K562 (cell line): ENCODE results near the gene INCA1. TPM values are rescaled to one million over a fixed set of nuclear protein-coding genes. Genes with fewer than 3 reads are reported as not detected.

Experiments
- ATAC-seq: fragments of 200-7000 bp; cut with Tn5 transposase; 3 replicates; pipeline ENCODE4 v1.9.1; 2020; ENCODE audit warnings: moderate library complexity
- BruUV-seq: library from RNA; stranded (reverse); fragments of 400-500 nt; replicated peaks from 2 replicates; lab custom pipeline; 2021; lab: Mats Ljungman, UMichigan
- CTCF ChIA-PET: fragments of 300-600 bp; formaldehyde crosslinking; extraction: SDS; loops from one replicate; lab custom pipeline; 2021; ENCODE audit warnings: low intra/inter-chr PET ratio; lab: Yijun Ruan, JAX
- POLR2A ChIA-PET: fragments of 300-600, 350-650 bp; sonication (Branson Sonifier 250); formaldehyde crosslinking; extraction: SDS; loops from one replicate; lab custom pipeline; 2021; ENCODE audit warnings: antibody characterized with exemption, inconsistent platforms; lab: Yijun Ruan, JAX
- DNase-seq, 4 experiments: peaks; one replicate each; pipeline versions ENCODE4 v3.0.0 to v3.0.0-alpha.2; 2011 to 2018; ENCODE audit warnings: low spot score in 3 of 4, mixed read lengths in 3 of 4; ENCODE audit errors: extremely low read depth in 1 of 4
- FAIRE-seq: peaks from 2 replicates; lab custom pipeline; 2011; peaks lifted over from hg19 to GRCh38; lab: Jason Lieb, UNC
- H2AFZ ChIP-seq: 2 replicates; pipeline ENCODE4 v1.6.0; 2011; ENCODE audit warnings: low read depth, low read length, control low read depth, inconsistent platforms
- H3K27ac ChIP-seq: fragments of 200-600 bp; 3 replicates; pipeline ENCODE4 v1.8.0; 2011; ENCODE audit warnings: low read depth, mild to moderate bottlenecking, control low read depth, inconsistent platforms, low read length, moderate library complexity, mixed read lengths; ENCODE audit errors: extremely low read depth
- H3K27me3 ChIP-seq, 2 experiments: fragments of 300-600 bp in 1 of 2; 2 replicates in 1 of 2; 3 replicates in 1 of 2; pipeline versions ENCODE4 v1.6.0 to v1.8.0; 2011; ENCODE audit warnings: inconsistent platforms in 2 of 2, low read length in 2 of 2, mild to moderate bottlenecking in 1 of 2, mixed read lengths in 1 of 2, moderate library complexity in 1 of 2; ENCODE audit not compliant: control insufficient read depth in 2 of 2, insufficient read depth in 2 of 2
- H3K36me3 ChIP-seq: fragments of 300-600 bp; 3 replicates; pipeline ENCODE4 v1.8.0; 2011; ENCODE audit warnings: mild to moderate bottlenecking, low read length, inconsistent platforms; ENCODE audit not compliant: control insufficient read depth, insufficient read depth
- H3K4me1 ChIP-seq, 2 experiments: fragments of 200-600 bp in 1 of 2; replicated peaks in 1 of 2; 2 replicates in 1 of 2; 3 replicates in 1 of 2; pipeline versions ENCODE4 v1.5.1 to v1.8.0; 2011; ENCODE audit warnings: inconsistent platforms in 2 of 2, low read length in 2 of 2, mild to moderate bottlenecking in 1 of 2, mixed read lengths in 1 of 2, moderate library complexity in 1 of 2; ENCODE audit not compliant: control insufficient read depth in 2 of 2, insufficient read depth in 2 of 2
- H3K4me2 ChIP-seq: 2 replicates; pipeline ENCODE4 v1.6.1; 2011; ENCODE audit warnings: low read length, control low read depth, inconsistent platforms, mixed read lengths; ENCODE audit not compliant: insufficient read depth
- H3K4me3 ChIP-seq: fragments of 200-600 bp; sonication (generic), shearing (Covaris generic); 2 replicates; pipeline ENCODE4 v1.5.1; 2016; ENCODE audit warnings: control low read depth, inconsistent platforms
- H3K79me2 ChIP-seq: fragments of 200-600 bp; 3 replicates; pipeline ENCODE4 v1.8.0; 2011; ENCODE audit warnings: low read length, inconsistent platforms; ENCODE audit not compliant: control insufficient read depth, insufficient read depth
- H3K9ac ChIP-seq, 2 experiments: 2 replicates each; pipeline versions ENCODE4 v1.6.0 to v1.6.1; 2011; ENCODE audit warnings: low read depth in 2 of 2, low read length in 2 of 2, control low read depth in 1 of 2, inconsistent platforms in 1 of 2, mild to moderate bottlenecking in 1 of 2, mixed read lengths in 1 of 2; ENCODE audit not compliant: insufficient read depth in 1 of 2
- H3K9me1 ChIP-seq: one replicate; pipeline ENCODE4 v1.6.0; 2011; ENCODE audit warnings: inconsistent platforms, mild to moderate bottlenecking, low read length, moderate library complexity; ENCODE audit not compliant: control insufficient read depth, insufficient read depth
- H3K9me3 ChIP-seq: replicated peaks from 2 replicates; pipeline ENCODE4 v1.5.1; 2011; ENCODE audit warnings: low read depth, low read length, inconsistent platforms; ENCODE audit not compliant: control insufficient read depth, insufficient read depth
- H4K20me1 ChIP-seq: replicated peaks from 2 replicates; pipeline ENCODE4 v1.6.1; 2011; ENCODE audit warnings: low read length, inconsistent platforms, mixed read lengths; ENCODE audit not compliant: control insufficient read depth, insufficient read depth
- EP300 ChIP-seq: IDR thresholded peaks from 2 replicates; pipeline ENCODE4 v1.6.1; 2012; ENCODE audit warnings: low read length, improper control_type of control experiment
- FUS ChIP-seq: fragments of 200-400 bp; formaldehyde crosslinking; optimal IDR thresholded peaks from 2 replicates; pipeline ENCODE3; 2017; ENCODE audit warnings: low read depth, low read length
- GATAD2A ChIP-seq: fragments of 450-650 bp; IDR thresholded peaks from 2 replicates; pipeline ENCODE4 v1.6.1; 2017
- PCBP2 ChIP-seq: fragments of 200-400 bp; formaldehyde crosslinking; IDR thresholded peaks from 2 replicates; pipeline ENCODE4 v1.6.1; 2018; ENCODE audit warnings: low read length, low read depth, mild to moderate bottlenecking, moderate library complexity; ENCODE audit not compliant: poor library complexity, severe bottlenecking
- RNF2 ChIP-seq: sonication (generic); IDR thresholded peaks from 2 replicates; pipeline ENCODE4 v1.6.1; 2016
- RREB1 ChIP-seq: fragments of 250-450 bp; sonication (Bioruptor Pico); IDR thresholded peaks from 2 replicates; pipeline ENCODE4 v1.4.0; 2020
- SMAD2 ChIP-seq: fragments of 150-350 bp; IDR thresholded peaks from 2 replicates; pipeline ENCODE4 v1.6.1; 2014; ENCODE audit warnings: low read depth, mild to moderate bottlenecking, low read length
- TAF1 ChIP-seq: IDR thresholded peaks from 2 replicates; pipeline ENCODE4 v1.6.1; 2011; ENCODE audit warnings: mild to moderate bottlenecking, low read length, moderate library complexity; ENCODE audit not compliant: insufficient read depth, control insufficient read depth, severe bottlenecking; ENCODE audit errors: extremely low read depth
- XRCC5 ChIP-seq: fragments of 200-400 bp; formaldehyde crosslinking; IDR thresholded peaks from 2 replicates; pipeline ENCODE4 v1.6.1; 2017; ENCODE audit warnings: low read depth, mild to moderate bottlenecking, low read length
- ZBTB7A ChIP-seq: IDR thresholded peaks from 2 replicates; pipeline ENCODE4 v1.6.1; 2011; ENCODE audit warnings: low read depth, mild to moderate bottlenecking, low read length, moderate library complexity, borderline replicate concordance; ENCODE audit not compliant: control insufficient read depth
- ZNF212 ChIP-seq: fragments of 450-650 bp; formaldehyde crosslinking; IDR thresholded peaks from 2 replicates; pipeline ENCODE4 v1.4.0; 2020; ENCODE audit warnings: mild to moderate bottlenecking
- ZNF23 ChIP-seq: fragments of 250-450 bp; sonication (Bioruptor Pico); IDR thresholded peaks from 2 replicates; pipeline ENCODE4 v1.4.0; 2020; ENCODE audit warnings: mild to moderate bottlenecking
- WGBS: fragments of 100-300 bp; shearing (Covaris generic); methylation state at CpG from one replicate; pipeline ENCODE4 v1.1.6; 2016; ENCODE audit warnings: low coverage, mixed read lengths; ENCODE audit not compliant: insufficient coverage; ENCODE audit errors: missing lambda C conversion rate; 5-methylcytosine and 5-hydroxymethylcytosine counted together
- in situ Hi-C: fragments of 300-500 bp; cut with MboI; formaldehyde crosslinking; loops from 4 replicates; pipeline ENCODE4 v1.15.0; 2018; ENCODE audit warnings: inconsistent platforms, mixed read lengths
- intact Hi-C: fragments of 100-400 bp; cut with micrococcal nuclease; formaldehyde crosslinking; loops from 2 replicates; pipeline ENCODE4 v1.14.2; 2022
- polyA plus RNA-seq, 8 experiments: library from polyadenylated mRNA; depleted of rRNA in 4 of 8; stranded (reverse) in 5 of 8; unstranded in 3 of 8; fragments of >200 nt; fragmentation: Nextera tagmentation in 2 of 8; fragmentation: Illumina TruSeq in 1 of 8; extraction: Ambion mirVana in 2 of 8; extraction: Trizol in 1 of 8; gene quantifications; 2 replicates each; pipeline versions ENCODE4 v1.2.1 to v1.2.3, GENCODE V29; 2011 to 2014; ENCODE audit warnings: inconsistent platforms in 1 of 8, missing spikeins in 1 of 8
- total RNA-seq, 7 experiments: library from RNA; depleted of rRNA in 6 of 7; stranded (reverse); fragments of >200 nt in 6 of 7; fragmentation: Illumina TruSeq in 2 of 7; extraction: Trizol in 2 of 7; gene quantifications; 2 replicates each; pipeline versions ENCODE4 v1.2.1 to v1.2.3, GENCODE V29; 2011 to 2021; ENCODE audit warnings: low replicate concordance in 1 of 7
- TF ChIP-seq, protein P1 (sequence below), 2 experiments: fragments of 450-650 bp; conservative IDR thresholded peaks; 2 replicates each; pipeline ENCODE4 v1.6.1; 2017; ENCODE audit warnings: mild to moderate bottlenecking in 2 of 2, moderate library complexity in 2 of 2

The INCA1 gene
- total and polyA plus RNA-seq, 9 of the 15 experiments (the other 6 are each of a cell fraction or from before 2014, with no cell fraction given) = 0.08 to 0.50 (median 0.13) TPM; not detected in 4

- DNase-seq (no peak), FAIRE-seq (no peak), ATAC-seq (no peak)
- no TSS peak for BruUV-seq
- Histone ChIP-seq H4K20me1 (no peaks in the 10 kb centered on the region), H3K27me3 (no peaks in the 10 kb centered on the region), H3K9me1 (no peaks in the 10 kb centered on the region), H3K9me3 (no peaks in the 10 kb centered on the region), H3K4me1 (peaks cover 23 to 26% of the 10 kb centered on the region in 2 experiments), H3K4me3 (no peak overlapping the region), H2AFZ (no peak overlapping the region), H3K79me2 (peaks cover 25% of the 10 kb centered on the region), H3K27ac (peak overlapping the region; percentile 95; the same call in 1 of the 3 replicates), H3K9ac (no peak overlapping the region), H3K36me3 (peaks cover 65% of the 10 kb centered on the region; the same call in 2 of the 3 replicates), H3K4me2 (no peak overlapping the region)
- intact Hi-C loops = no loop called here
- in situ Hi-C loops = no loop called here
- 93% methylated on average over 5 of the region's 8 CpGs for WGBS
- ChIA-PET POLR2A (interaction anchor here (0.9 to 1.4 kb wide), 2 partner anchors 9 to 61 kb away, joined by 3 to 8 read pairs; no protein-coding TSS in a partner anchor), CTCF (no interaction called here)
- TF ChIP-seq EP300 = no peak
- TF ChIP-seq XRCC5 = no peak
- TF ChIP-seq RREB1 = no peak
- no peak for TF ChIP-seq ZNF212 (CRISPR knock-in tag)
- no peak for TF ChIP-seq GATAD2A
- TF ChIP-seq ZBTB7A = no peak
- no peak for TF ChIP-seq TAF1
- TF ChIP-seq RNF2 = no peak
- TF ChIP-seq PCBP2 = no peak
- no peak for TF ChIP-seq ZNF23 (CRISPR knock-in tag)
- TF ChIP-seq SMAD2 = no peak
- TF ChIP-seq, protein P1, sequence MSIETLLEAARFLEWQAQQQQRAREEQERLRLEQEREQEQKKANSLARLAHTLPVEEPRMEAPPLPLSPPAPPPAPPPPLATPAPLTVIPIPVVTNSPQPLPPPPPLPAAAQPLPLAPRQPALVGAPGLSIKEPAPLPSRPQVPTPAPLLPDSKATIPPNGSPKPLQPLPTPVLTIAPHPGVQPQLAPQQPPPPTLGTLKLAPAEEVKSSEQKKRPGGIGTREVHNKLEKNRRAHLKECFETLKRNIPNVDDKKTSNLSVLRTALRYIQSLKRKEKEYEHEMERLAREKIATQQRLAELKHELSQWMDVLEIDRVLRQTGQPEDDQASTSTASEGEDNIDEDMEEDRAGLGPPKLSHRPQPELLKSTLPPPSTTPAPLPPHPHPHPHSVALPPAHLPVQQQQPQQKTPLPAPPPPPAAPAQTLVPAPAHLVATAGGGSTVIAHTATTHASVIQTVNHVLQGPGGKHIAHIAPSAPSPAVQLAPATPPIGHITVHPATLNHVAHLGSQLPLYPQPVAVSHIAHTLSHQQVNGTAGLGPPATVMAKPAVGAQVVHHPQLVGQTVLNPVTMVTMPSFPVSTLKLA (conservative IDR thresholded peaks at IDR 0.05) = no peak
- TF ChIP-seq FUS = no peak
These were observed 27.0 kb downstream of the INCA1 start for GRCh38 chr17:4970273-4970672.
